Memory B cell (primary cell): Measurements from ENCODE around the gene NYAP2.
A peak's percentile ranks its signal among the peaks of the same experiment; 100 is the strongest.

Experiments used
- ATAC-seq: fragments of 150-1000 bp; cut with Tn5 transposase; 2 replicates; pipeline ENCODE4 v1.10.0; 2021; ENCODE audit warnings: low read depth, mild to moderate bottlenecking, moderate library complexity
- DNase-seq, 2 donors: peaks; one replicate each; pipeline ENCODE4 v3.0.0; 2022; ENCODE audit warnings: low spot score in 2 of 2
- H3K27ac Mint-ChIP-seq: one replicate; pipeline ENCODE4 v1.8.0; 2022; ENCODE audit warnings: mild to moderate bottlenecking, moderate library complexity, mixed read lengths
- H3K27me3 Mint-ChIP-seq: one replicate; pipeline ENCODE4 v1.8.0; 2022; ENCODE audit warnings: mixed read lengths
- H3K36me3 Mint-ChIP-seq: one replicate; pipeline ENCODE4 v1.8.0; 2022; ENCODE audit warnings: mild to moderate bottlenecking, mixed read lengths
- H3K4me1 Mint-ChIP-seq: one replicate; pipeline ENCODE4 v1.8.0; 2022; ENCODE audit warnings: mixed read lengths
- H3K4me3 Mint-ChIP-seq: one replicate; pipeline ENCODE4 v1.8.0; 2022; ENCODE audit warnings: mild to moderate bottlenecking, moderate library complexity, mixed read lengths
- H3K9me3 Mint-ChIP-seq: one replicate; pipeline ENCODE4 v1.8.0; 2022; ENCODE audit warnings: mixed read lengths

The NYAP2 gene

DNA sequence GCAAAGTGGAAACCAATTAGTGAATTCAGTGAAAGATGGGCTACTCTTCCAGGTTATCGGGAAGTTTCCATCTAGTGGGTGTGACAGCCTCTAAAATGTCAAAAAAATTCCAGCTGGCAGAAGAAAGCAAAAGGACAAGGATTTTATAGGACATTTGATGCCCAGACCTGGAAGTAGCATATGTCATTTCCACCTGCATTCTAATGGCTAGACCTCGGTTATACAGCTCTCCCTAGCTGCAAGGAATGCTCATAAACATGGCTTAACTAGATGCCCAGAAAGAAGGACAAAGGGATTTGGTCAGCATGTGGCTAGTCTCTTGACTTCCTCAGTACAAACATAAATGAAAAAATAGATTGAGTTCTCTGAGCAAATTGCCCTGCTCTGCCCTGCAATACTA is 215.4 kb downstream of the NYAP2 start:
- Mint-ChIP-seq H3K4me1 (no peaks in the 10 kb centered on the region), H3K27ac (no peak overlapping the region), H3K36me3 (no peaks in the 10 kb centered on the region), H3K9me3 (no peaks in the 10 kb centered on the region), H3K27me3 (peaks cover 6% of the 10 kb centered on the region), H3K4me3 (no peak overlapping the region)
- DNase-seq (no peak), ATAC-seq (no peak)

- Mint-ChIP-seq H3K9me3 (no peaks in the 10 kb centered on the region), H3K4me3 (no peak overlapping the region), H3K27ac (no peak overlapping the region), H3K27me3 (peaks cover 6% of the 10 kb centered on the region), H3K36me3 (no peaks in the 10 kb centered on the region), H3K4me1 (no peaks in the 10 kb centered on the region)
- no peak for DNase-seq
- ATAC-seq, result no peak
Measured at GRCh38 chr2:225615514-225615913, 216.0 kb downstream of the NYAP2 start.

GRCh38 chr2:225616372-225616771 is 216.9 kb downstream of the NYAP2 start:
- H3K9me3 Mint-ChIP-seq, result no peaks in the 10 kb centered on the region
- H3K4me1 Mint-ChIP-seq, result no peaks in the 10 kb centered on the region
- H3K27me3 Mint-ChIP-seq, result peaks cover 6% of the 10 kb centered on the region
- H3K4me3 Mint-ChIP-seq, result no peak overlapping the region
- DNase-seq, result no peak
- H3K36me3 Mint-ChIP-seq, result no peaks in the 10 kb centered on the region
- ATAC-seq, result no peak
- no peak overlapping the region for H3K27ac Mint-ChIP-seq

DNA sequence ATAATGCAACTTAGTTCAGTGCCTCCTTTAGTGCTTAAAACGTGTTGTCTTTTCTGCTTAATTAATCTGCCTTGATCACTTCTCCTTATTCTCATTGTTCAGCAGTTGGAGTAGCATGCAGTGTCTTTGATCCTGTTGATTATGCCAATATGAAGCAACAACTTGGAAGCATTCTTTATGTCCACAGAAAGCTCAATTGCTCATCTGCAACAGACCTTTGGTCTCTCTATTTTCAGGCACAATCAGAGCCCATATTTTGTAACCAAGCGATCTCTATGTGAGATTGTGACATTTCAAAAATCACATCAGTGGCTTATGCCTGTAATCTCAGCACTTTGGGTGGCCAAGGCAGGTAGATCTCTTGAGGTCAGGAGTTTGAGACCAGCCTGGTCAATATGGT is 217.3 kb downstream of the NYAP2 start:
- Mint-ChIP-seq H3K4me1 (no peaks in the 10 kb centered on the region), H3K27ac (no peak overlapping the region), H3K4me3 (no peak overlapping the region), H3K9me3 (no peaks in the 10 kb centered on the region), H3K36me3 (no peaks in the 10 kb centered on the region), H3K27me3 (peaks cover 5% of the 10 kb centered on the region)
- DNase-seq, result no peak
- no peak for ATAC-seq

GRCh38 chr2:225620227-225620626 is 220.7 kb downstream of the NYAP2 start:
- no peaks in the 10 kb centered on the region for H3K4me1 Mint-ChIP-seq
- H3K9me3 Mint-ChIP-seq, result no peaks in the 10 kb centered on the region
- H3K4me3 Mint-ChIP-seq, result no peak overlapping the region
- DNase-seq (no peak), ATAC-seq (no peak)
- H3K36me3 Mint-ChIP-seq, result no peaks in the 10 kb centered on the region
- no peak overlapping the region for H3K27ac Mint-ChIP-seq
- peaks cover 5% of the 10 kb centered on the region for H3K27me3 Mint-ChIP-seq

GRCh38 chr2:225630824-225631533 is 231.5 kb downstream of the NYAP2 start:
- DNase-seq (no peak), ATAC-seq (no peak)
- peaks cover 5% of the 10 kb centered on the region for H3K27me3 Mint-ChIP-seq
- H3K9me3 Mint-ChIP-seq, result no peaks in the 10 kb centered on the region
- H3K4me1 Mint-ChIP-seq, result peaks cover 3% of the 10 kb centered on the region
- no peak overlapping the region for H3K4me3 Mint-ChIP-seq
- H3K36me3 Mint-ChIP-seq, result no peaks in the 10 kb centered on the region
- H3K27ac Mint-ChIP-seq, result no peak overlapping the region

DNA sequence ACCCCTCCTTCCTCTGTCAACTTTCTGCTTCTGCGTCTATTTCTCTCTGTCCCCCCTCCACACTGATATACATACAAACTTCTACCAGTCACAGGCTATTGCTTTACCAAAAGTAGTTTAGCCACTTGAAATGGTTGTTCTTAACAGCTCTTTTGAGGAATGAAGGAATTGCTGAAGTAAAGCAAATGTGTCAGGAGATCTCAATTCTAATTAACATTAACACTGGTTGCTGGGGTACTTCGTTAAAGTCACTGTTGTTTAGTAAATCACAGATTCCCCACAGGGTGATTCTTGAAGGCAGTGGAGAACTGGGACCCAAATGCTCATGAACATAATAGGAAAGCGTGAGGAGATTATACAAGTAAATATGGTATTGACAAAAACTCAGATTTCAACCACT is 232.8 kb downstream of the NYAP2 start:
- Mint-ChIP-seq H3K36me3 (no peaks in the 10 kb centered on the region), H3K9me3 (no peaks in the 10 kb centered on the region), H3K4me3 (no peak overlapping the region), H3K27me3 (peaks cover 7% of the 10 kb centered on the region), H3K27ac (no peak overlapping the region), H3K4me1 (peaks cover 3% of the 10 kb centered on the region)
- ATAC-seq (no peak), DNase-seq (no peak)

- no peak for DNase-seq
- Mint-ChIP-seq H3K4me3 (no peak overlapping the region), H3K4me1 (no peaks in the 10 kb centered on the region), H3K27me3 (peaks cover 6% of the 10 kb centered on the region), H3K27ac (no peak overlapping the region), H3K36me3 (no peaks in the 10 kb centered on the region), H3K9me3 (no peaks in the 10 kb centered on the region)
- ATAC-seq, result no peak
Measured at GRCh38 chr2:225636558-225636957, 237.0 kb downstream of the NYAP2 start.

DNA sequence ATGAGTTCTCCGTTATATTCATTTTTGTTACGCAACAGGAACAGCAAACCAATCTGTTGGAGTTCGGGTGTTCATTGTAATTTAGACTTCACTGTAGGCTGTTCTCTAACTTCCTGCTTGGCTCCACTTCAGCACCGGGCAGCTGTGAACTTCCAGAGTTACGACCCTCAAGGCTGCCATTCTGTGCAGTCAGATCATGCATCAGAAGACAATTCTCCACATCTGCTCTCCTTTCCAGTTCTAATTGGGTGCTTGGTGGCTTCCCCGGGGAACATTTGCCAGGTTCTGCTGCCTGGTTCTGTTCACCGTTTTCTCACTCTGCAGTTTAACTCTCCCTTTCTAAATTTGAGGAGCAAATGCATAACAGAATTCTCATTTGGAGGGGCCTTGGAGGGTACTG is 237.7 kb downstream of the NYAP2 start:
- no peaks in the 10 kb centered on the region for H3K9me3 Mint-ChIP-seq
- DNase-seq, result no peak
- no peaks in the 10 kb centered on the region for H3K36me3 Mint-ChIP-seq

DNA sequence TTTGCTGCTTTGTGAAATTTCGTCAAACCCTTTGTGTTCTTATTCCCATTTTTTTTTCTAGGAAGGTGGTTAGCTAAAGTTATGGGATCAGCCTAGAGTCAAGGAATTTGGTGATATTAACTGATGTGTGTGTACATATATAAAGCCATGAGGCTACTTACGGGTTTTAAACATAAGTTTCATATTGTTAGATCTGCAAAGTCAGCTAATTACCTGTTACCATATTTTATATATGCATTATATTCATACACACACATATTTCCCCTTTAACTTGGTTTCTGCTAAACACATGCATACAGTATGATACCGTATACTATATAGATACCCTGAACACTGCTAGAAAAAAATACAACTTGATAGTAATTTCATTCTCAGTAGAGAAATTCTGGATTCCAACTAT is 241.0 kb downstream of the NYAP2 start:
- Mint-ChIP-seq H3K27me3 (peaks cover 7% of the 10 kb centered on the region), H3K27ac (no peak overlapping the region), H3K36me3 (peaks cover 2% of the 10 kb centered on the region), H3K4me1 (no peaks in the 10 kb centered on the region), H3K4me3 (no peak overlapping the region), H3K9me3 (peaks cover 2% of the 10 kb centered on the region)
- ATAC-seq, result no peak
- no peak for DNase-seq

More for the DNA sequence above, 237.7 kb downstream of the NYAP2 start:
- Mint-ChIP-seq H3K27ac (no peak overlapping the region), H3K4me1 (no peaks in the 10 kb centered on the region), H3K27me3 (peaks cover 5% of the 10 kb centered on the region), H3K4me3 (no peak overlapping the region)
- ATAC-seq, result no peak

DNA sequence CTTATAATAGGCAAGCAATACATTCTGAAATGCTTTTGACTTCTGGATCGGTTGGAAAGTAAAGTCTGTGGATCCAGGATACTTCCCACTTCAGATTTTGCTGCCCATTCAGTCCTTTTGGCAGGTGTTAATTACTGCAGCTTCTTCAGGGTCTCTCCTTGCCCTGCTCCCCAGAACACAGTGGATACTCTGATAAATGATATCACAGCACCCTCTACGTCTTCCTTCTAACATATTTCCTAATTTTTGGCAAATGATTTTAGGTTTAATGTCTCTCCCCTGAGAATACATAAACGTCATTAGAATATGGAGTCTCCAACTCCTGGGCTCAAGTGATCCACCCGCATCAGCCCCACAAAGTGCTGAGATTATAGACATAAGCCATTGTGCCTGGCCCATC is 249.8 kb downstream of the NYAP2 start:
- ATAC-seq, result no peak
- no peak for DNase-seq
- no peak overlapping the region for H3K4me3 Mint-ChIP-seq
- H3K36me3 Mint-ChIP-seq, result peaks cover 2% of the 10 kb centered on the region
- no peak overlapping the region for H3K27ac Mint-ChIP-seq
- H3K9me3 Mint-ChIP-seq, result peaks cover 2% of the 10 kb centered on the region
- H3K27me3 Mint-ChIP-seq, result peaks cover 4% of the 10 kb centered on the region
- no peaks in the 10 kb centered on the region for H3K4me1 Mint-ChIP-seq

DNA sequence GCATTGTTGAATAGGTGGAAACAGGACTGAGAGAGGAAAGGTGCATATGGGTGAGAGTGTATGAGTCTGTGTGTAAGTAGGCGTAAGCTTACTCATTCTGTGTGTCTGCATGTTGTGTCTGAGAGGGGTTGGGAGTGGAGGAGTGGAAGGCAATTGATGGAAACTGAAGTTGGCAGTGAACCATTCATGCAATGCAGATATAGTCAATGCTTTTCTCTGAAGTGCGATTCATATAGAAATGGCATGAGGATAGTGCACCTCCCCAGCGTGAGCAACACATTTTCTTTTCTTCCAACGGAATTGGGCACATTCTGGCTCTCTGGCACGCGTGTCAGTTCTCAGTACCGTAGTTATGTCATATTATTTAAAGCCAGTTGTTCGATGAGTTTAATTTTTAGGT is 250.5 kb downstream of the NYAP2 start:
- no peak overlapping the region for H3K4me3 Mint-ChIP-seq
- no peaks in the 10 kb centered on the region for H3K4me1 Mint-ChIP-seq
- H3K27ac Mint-ChIP-seq, result no peak overlapping the region
- DNase-seq (no peak), ATAC-seq (no peak)
- peaks cover 2% of the 10 kb centered on the region for H3K9me3 Mint-ChIP-seq
- H3K27me3 Mint-ChIP-seq, result peaks cover 4% of the 10 kb centered on the region
- peaks cover 2% of the 10 kb centered on the region for H3K36me3 Mint-ChIP-seq

DNA sequence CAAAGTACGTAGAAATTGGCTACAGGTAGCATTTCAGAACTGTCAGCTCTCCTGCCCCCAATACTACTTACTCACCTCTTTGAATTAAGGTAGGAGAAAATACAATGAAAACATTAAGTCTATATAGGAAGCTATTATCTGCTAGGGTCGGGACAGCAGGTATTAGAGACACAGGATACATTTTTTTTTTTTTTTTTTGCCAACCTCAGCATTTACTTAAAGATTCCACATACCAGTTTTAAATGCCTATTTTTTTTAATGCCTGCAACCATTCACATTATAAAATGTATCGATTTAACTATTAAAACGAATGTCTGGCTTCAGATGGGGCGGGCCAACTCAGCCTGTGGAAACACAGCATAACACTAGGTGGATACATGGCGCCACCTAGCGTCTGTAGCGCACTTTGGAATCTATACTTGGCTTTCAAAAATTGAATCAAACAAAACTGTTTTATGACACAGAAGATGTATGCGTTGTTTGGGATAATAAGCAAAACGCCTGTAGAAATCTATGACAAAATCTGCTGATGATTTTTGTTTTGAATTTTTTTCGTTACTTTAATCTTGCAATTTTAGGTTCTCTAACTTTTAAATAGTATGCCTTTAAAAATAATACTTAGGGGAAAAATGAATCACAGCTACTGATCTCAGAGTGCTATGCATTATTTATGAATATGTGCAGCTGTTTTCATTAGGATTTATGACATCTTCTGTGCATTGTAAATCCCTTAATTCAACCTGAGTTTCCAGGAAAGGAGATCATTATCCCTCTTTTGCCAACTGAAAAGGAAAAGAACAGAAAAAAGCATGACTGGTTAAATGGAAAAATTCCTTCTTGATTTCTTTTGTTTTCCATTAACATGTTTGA is 261.0 kb downstream of the NYAP2 start:
- H3K36me3 Mint-ChIP-seq, result no peaks in the 10 kb centered on the region
- H3K27ac Mint-ChIP-seq, result no peak overlapping the region
- H3K4me3 Mint-ChIP-seq, result no peak overlapping the region
- peaks cover 18% of the 10 kb centered on the region for H3K27me3 Mint-ChIP-seq
- no peaks in the 10 kb centered on the region for H3K4me1 Mint-ChIP-seq
- ATAC-seq, result peak; percentile 82
- peak; percentile 65 to 69 for DNase-seq
- H3K9me3 Mint-ChIP-seq, result no peaks in the 10 kb centered on the region

DNA sequence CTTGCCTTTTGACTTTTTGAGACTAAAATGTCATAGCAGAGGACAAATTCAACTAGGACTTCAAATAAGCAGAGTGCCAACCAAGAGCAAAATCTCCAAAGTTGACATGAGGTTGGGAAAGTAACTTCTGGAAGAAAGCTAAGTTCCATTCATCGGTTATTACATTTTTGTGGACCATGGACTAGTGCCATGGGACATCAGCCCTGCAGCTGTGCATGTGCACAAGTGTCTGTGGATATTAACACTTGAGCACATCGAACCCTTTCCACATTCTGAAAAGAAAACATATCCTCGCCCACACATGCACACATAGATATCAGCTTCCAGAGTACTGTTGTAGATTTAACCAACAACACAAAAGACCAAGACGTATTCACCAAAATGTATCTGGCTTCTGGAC is 262.6 kb downstream of the NYAP2 start:
- peaks cover 15% of the 10 kb centered on the region for H3K27me3 Mint-ChIP-seq
- DNase-seq (no peak), ATAC-seq (no peak)
- no peaks in the 10 kb centered on the region for H3K9me3 Mint-ChIP-seq
- H3K27ac Mint-ChIP-seq, result no peak overlapping the region
- H3K36me3 Mint-ChIP-seq, result no peaks in the 10 kb centered on the region
- no peaks in the 10 kb centered on the region for H3K4me1 Mint-ChIP-seq
- H3K4me3 Mint-ChIP-seq, result no peak overlapping the region
